ENCODE results near the gene LRRC8E. TPM values are rescaled to one million over a fixed set of nuclear protein-coding genes. Genes with fewer than 3 reads are reported as not detected.

LRRC8E gene
- total and polyA plus RNA-seq, 2 experiments from 2014 or later: 3.3 to 4.5 TPM

DNA sequence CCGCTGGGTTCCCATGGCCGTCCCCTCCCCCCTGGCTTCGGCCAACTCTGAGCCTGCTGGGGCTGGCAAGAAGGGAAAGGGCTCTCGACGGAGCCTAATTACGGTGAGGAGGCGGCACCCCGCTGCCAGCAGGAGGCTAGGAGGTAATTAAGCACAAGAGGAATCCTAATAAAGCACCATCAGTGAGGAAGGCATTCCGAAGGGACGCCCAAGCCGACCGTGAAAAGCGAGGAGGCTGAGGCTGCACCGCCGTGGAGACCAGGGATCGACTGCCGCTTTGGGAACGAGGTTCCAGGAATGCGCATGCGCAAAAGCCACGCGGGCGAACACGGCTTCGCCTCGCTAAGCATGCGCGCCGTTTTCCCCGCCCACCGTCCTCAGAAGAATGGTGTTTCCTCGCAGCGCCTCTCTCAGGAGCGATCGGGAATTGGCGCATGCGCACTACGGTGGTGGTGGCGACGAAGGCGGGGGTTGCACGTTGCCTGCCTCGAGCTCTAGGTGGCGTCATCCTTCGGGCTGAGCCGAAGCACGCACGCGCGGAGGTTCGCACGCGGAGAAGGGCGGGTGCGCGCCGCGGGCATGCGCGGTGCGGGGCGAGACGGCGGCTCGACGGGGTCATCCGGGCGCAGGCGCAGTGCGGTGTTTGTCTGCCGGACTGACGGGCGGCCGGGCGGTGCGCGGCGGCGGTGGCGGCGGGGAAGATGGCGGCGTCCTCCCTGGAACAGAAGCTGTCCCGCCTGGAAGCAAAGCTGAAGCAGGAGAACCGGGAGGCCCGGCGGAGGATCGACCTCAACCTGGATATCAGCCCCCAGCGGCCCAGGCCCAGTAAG lies 15.1 kb downstream of the LRRC8E start, which contains the start of gene MAP2K7:
TSS of gene MAP2K7 (plus strand) at position 634 of the 830 bp plus-strand sequence. CDS start at position 702, 68 bp downstream.
- Histone ChIP-seq H3K36me3 (replicated peaks; ENCODE audit: insufficient read depth, low read depth) (no peaks in the 10 kb centered on the region), H3K9me3 (ENCODE audit: low read depth) (no peaks in the 10 kb centered on the region), H3K9me2 (replicated peaks; ENCODE audit: insufficient read depth) (no peaks in the 10 kb centered on the region), H3K27me3 (no peaks in the 10 kb centered on the region), H3K4me2 (peak within 1 kb of the TSS; percentile 98), H4K20me1 (ENCODE audit: insufficient read depth, poor library complexity, severe bottlenecking) (peaks cover 40% of the 10 kb centered on the region), H3K4me3 (peak within 1 kb of the TSS; percentile 96), H3K79me2 (peaks cover 48% of the 10 kb centered on the region), H2AFZ (peak within 1 kb of the TSS; percentile 49), H3K27ac (peak within 1 kb of the TSS; percentile 82), H3K4me1 (ENCODE audit: insufficient read depth) (peaks cover 20% of the 10 kb centered on the region)
- TF ChIP-seq CTCF (IDR thresholded peaks at IDR 0.05; ENCODE audit: poor library complexity): peak; percentile 85
- no peak for TF ChIP-seq EZH2phosphoT487 (IDR thresholded peaks at IDR 0.05; ENCODE audit: low read depth, severe bottlenecking, unreplicated experiment)
- TF ChIP-seq EZH2 (IDR thresholded peaks at IDR 0.05; ENCODE audit: borderline replicate concordance): no peak
- peak; percentile 100 for DNase-seq (ENCODE audit: low spot score)
- under 1% methylated on average over 64 of the region's 89 CpGs for WGBS (ENCODE audit: low lambda C conversion rate, missing lambda C conversion rate)

DNA sequence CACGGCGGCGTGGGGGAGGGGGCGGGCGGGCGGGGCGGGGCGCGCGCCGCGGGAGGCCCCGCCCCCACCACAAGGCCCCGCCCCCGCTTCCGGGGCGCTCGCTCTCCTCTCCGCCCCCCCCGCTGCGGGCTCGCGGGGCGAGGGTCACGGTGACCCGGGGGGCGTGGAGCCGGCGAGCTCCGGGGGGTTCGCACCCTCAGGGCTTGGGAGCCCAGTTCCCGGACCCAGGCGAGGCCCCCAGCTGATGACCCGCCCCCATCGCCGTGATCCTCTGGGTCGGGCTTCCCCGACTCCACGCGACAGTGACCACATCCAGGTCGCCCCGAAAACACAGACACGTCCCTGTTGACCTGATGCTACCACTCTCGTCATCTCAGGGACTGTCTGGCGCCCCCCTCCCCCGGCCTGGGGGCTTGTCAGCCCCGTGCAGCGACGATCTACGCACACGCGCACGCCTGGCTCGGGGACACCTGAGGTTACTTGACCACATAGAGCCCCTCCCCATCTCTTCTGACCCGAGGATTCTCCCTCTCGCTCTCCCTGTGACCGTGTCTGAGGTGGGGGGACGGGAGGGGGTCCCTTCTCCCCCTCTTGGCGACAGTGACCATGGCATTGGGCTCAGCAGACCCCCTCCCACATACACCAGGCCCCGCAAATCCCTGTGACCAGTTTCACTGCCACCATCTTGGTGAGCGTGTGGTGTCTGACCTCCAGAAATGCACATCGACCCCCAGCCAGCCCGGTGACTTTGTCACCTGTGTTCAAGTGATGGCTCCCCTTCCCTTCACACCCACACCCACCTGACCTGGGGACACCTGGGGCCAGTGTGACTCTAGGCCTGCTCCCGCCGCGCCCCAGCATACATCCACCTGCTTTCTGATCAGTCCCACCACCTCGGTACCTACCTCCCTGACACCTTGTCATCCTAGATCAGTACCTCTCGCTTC lies 16.0 kb downstream of the LRRC8E start:
- peaks cover 48% of the 10 kb centered on the region for H3K79me2 ChIP-seq
- H3K27ac ChIP-seq: peak overlapping the region; percentile 81
- WGBS (ENCODE audit: low lambda C conversion rate, missing lambda C conversion rate): 26% methylated on average over 32 of the region's 68 CpGs
- peak; percentile 75 for DNase-seq (ENCODE audit: low spot score)
- no peaks in the 10 kb centered on the region for H3K36me3 ChIP-seq (replicated peaks; ENCODE audit: insufficient read depth, low read depth)
- H2AFZ ChIP-seq: peak overlapping the region; percentile 49
- TF ChIP-seq EZH2phosphoT487 (IDR thresholded peaks at IDR 0.05; ENCODE audit: low read depth, severe bottlenecking, unreplicated experiment) (no peak), EZH2 (IDR thresholded peaks at IDR 0.05; ENCODE audit: borderline replicate concordance) (no peak), CTCF (IDR thresholded peaks at IDR 0.05; ENCODE audit: poor library complexity) (no peak)
- H3K9me3 ChIP-seq (ENCODE audit: low read depth): no peaks in the 10 kb centered on the region
- H3K27me3 ChIP-seq: no peaks in the 10 kb centered on the region
- no peaks in the 10 kb centered on the region for H3K9me2 ChIP-seq (replicated peaks; ENCODE audit: insufficient read depth)
- H3K4me1 ChIP-seq (ENCODE audit: insufficient read depth): peaks cover 20% of the 10 kb centered on the region
- H4K20me1 ChIP-seq (ENCODE audit: insufficient read depth, poor library complexity, severe bottlenecking): peaks cover 49% of the 10 kb centered on the region
- H3K4me3 ChIP-seq: peak overlapping the region; percentile 96
- H3K4me2 ChIP-seq: peak overlapping the region; percentile 98

DNA sequence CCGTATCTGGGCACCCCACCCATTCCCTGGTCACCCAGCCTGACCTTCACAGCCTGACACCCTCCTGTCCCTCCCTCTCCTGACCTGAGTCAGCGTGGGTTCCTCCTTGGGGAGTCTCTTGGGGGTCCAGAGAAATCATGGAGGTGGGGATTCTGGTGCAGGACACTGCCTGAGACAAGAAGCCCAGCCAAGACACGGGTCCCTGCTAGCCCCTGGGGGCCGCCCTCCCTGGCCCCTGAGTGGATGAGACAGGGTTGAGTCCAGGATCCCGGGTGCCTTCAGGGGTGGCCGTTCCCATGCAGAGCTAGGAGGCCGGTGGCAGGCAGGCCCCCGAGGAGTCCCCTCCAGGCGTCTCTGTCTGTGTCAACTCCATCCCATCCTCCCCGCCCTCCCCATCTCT lies 17.0 kb downstream of the LRRC8E start:
- 88% methylated on average over 10 of the region's 10 CpGs for WGBS (ENCODE audit: low lambda C conversion rate, missing lambda C conversion rate)
- H3K79me2 ChIP-seq: peaks cover 48% of the 10 kb centered on the region
- H3K27me3 ChIP-seq: no peaks in the 10 kb centered on the region
- H3K9me3 ChIP-seq (ENCODE audit: low read depth): no peaks in the 10 kb centered on the region
- no peak for DNase-seq (ENCODE audit: low spot score)
- peak overlapping the region; percentile 98 for H3K4me2 ChIP-seq
- H3K27ac ChIP-seq: no peak overlapping the region
- no peak for TF ChIP-seq CTCF (IDR thresholded peaks at IDR 0.05; ENCODE audit: poor library complexity)
- TF ChIP-seq EZH2 (IDR thresholded peaks at IDR 0.05; ENCODE audit: borderline replicate concordance): no peak
- TF ChIP-seq EZH2phosphoT487 (IDR thresholded peaks at IDR 0.05; ENCODE audit: low read depth, severe bottlenecking, unreplicated experiment): no peak
- peaks cover 51% of the 10 kb centered on the region for H4K20me1 ChIP-seq (ENCODE audit: insufficient read depth, poor library complexity, severe bottlenecking)
- no peaks in the 10 kb centered on the region for H3K36me3 ChIP-seq (replicated peaks; ENCODE audit: insufficient read depth, low read depth)
- peaks cover 20% of the 10 kb centered on the region for H3K4me1 ChIP-seq (ENCODE audit: insufficient read depth)
- no peaks in the 10 kb centered on the region for H3K9me2 ChIP-seq (replicated peaks; ENCODE audit: insufficient read depth)
- peak overlapping the region; percentile 96 for H3K4me3 ChIP-seq
- no peak overlapping the region for H2AFZ ChIP-seq
